ENCODE data around the gene HNMT.

Gene HNMT

GRCh38 chr2:138061961-138062360 is 97.7 kb downstream of the HNMT start:
- DNase-seq = no peak

GRCh38 chr2:138063181-138063580 is 98.9 kb downstream of the HNMT start:
- DNase-seq = no peak
